KMS-11 (cell line): ENCODE measurements around the gene STIM1.

Experiments
- H2AFZ ChIP-seq: fragments of 200-600 bp; sonication (generic); 2 replicates; pipeline ENCODE4 v1.6.1; 2016; ENCODE audit warnings: antibody characterized with exemption, mixed run types, low read depth
- H3K27ac ChIP-seq: fragments of 200-600 bp; sonication (generic); 2 replicates; pipeline ENCODE4 v1.6.1; 2016; ENCODE audit warnings: mild to moderate bottlenecking, mixed run types
- H3K27me3 ChIP-seq: fragments of 200-600 bp; sonication (generic); 2 replicates; pipeline ENCODE4 v1.6.1; 2017; ENCODE audit warnings: mild to moderate bottlenecking, low read depth, mixed run types, moderate library complexity; ENCODE audit not compliant: insufficient read depth
- H3K36me3 ChIP-seq: fragments of 200-600 bp; sonication (generic); 2 replicates; pipeline ENCODE4 v1.6.1; 2017; ENCODE audit warnings: mild to moderate bottlenecking, mixed run types; ENCODE audit not compliant: insufficient read depth
- H3K4me1 ChIP-seq: fragments of 200-600 bp; sonication (generic); 2 replicates; pipeline ENCODE4 v1.6.1; 2016; ENCODE audit warnings: mild to moderate bottlenecking, low read depth, mixed run types; ENCODE audit not compliant: poor library complexity, severe bottlenecking
- H3K4me2 ChIP-seq: fragments of 200-600 bp; sonication (generic); 2 replicates; pipeline ENCODE4 v1.7.0; 2016; ENCODE audit warnings: mild to moderate bottlenecking, mixed run types
- H3K4me3 ChIP-seq: fragments of 200-600 bp; sonication (generic); IDR thresholded peaks from 2 replicates; pipeline ENCODE4 v1.6.1; 2017; ENCODE audit warnings: low read depth, low read length, mixed read lengths; ENCODE audit not compliant: insufficient read depth
- H3K79me2 ChIP-seq: fragments of 200-600 bp; sonication (generic); 2 replicates; pipeline ENCODE4 v1.6.1; 2016; ENCODE audit warnings: low read depth, mixed run types; ENCODE audit not compliant: insufficient read depth
- H3K9ac ChIP-seq: fragments of 200-600 bp; sonication (generic); 2 replicates; pipeline ENCODE4 v1.6.1; 2016; ENCODE audit warnings: mild to moderate bottlenecking, mixed run types
- H4K20me1 ChIP-seq: fragments of 200-600 bp; sonication (generic); 2 replicates; pipeline ENCODE4 v1.6.1; 2016; ENCODE audit warnings: mild to moderate bottlenecking, mixed run types; ENCODE audit not compliant: insufficient read depth
- TF ChIP-seq, protein P1 (sequence below): fragments of 200-600 bp; sonication (generic); conservative IDR thresholded peaks from 2 replicates; pipeline ENCODE4 v1.6.1; 2017; ENCODE audit warnings: low read depth, mild to moderate bottlenecking, antibody characterized with exemption, low read length, moderate library complexity, mixed read lengths

STIM1 gene

DNA sequence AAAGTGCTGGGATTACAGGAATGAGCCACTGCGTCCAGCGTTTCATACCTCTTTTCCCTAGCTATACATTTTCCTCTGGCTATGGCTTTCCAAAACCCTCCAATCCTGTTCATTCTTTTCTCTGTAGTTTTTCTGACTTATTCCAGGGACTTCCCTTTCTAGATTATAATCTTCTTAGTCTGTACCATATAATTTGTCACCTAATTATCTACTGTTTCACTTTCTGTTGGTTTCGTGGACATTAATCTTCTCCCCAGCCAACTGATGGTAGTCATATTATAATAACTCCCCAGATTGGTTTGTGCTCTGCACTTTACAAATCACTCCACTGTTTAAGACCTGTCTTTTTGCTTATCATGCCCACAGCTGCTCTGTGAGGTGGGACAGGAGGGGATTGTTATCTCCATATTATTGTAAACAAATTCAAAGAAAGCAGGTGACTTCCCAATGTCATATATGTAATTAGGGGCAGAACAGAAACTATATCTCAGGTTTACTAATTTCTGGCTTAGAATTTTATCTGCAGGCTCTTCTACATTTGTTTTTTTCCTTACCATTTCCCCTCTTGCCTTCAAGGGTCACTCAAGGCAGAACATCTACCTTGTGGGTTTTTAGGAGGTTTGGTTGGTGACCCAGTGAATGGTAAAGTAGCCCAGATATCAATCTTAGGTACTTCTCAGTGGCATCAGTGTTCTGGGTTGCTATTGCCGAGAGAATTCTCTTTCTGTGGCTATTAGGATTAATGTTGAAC is 23.9 kb downstream of the STIM1 start:
- Histone ChIP-seq H4K20me1 (no peaks in the 10 kb centered on the region; the same call in 1 of the 2 replicates), H3K36me3 (no peaks in the 10 kb centered on the region), H3K4me1 (peaks cover 59% of the 10 kb centered on the region), H3K27me3 (no peaks in the 10 kb centered on the region), H3K9ac (no peak overlapping the region), H3K4me3 (no peak overlapping the region), H3K27ac (peak overlapping the region; percentile 19; the same call in 1 of the 2 replicates), H3K4me2 (peak overlapping the region; percentile 22), H2AFZ (no peak overlapping the region), H3K79me2 (peaks cover 34% of the 10 kb centered on the region)
- TF ChIP-seq, protein P1, sequence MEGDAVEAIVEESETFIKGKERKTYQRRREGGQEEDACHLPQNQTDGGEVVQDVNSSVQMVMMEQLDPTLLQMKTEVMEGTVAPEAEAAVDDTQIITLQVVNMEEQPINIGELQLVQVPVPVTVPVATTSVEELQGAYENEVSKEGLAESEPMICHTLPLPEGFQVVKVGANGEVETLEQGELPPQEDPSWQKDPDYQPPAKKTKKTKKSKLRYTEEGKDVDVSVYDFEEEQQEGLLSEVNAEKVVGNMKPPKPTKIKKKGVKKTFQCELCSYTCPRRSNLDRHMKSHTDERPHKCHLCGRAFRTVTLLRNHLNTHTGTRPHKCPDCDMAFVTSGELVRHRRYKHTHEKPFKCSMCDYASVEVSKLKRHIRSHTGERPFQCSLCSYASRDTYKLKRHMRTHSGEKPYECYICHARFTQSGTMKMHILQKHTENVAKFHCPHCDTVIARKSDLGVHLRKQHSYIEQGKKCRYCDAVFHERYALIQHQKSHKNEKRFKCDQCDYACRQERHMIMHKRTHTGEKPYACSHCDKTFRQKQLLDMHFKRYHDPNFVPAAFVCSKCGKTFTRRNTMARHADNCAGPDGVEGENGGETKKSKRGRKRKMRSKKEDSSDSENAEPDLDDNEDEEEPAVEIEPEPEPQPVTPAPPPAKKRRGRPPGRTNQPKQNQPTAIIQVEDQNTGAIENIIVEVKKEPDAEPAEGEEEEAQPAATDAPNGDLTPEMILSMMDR, result no peak

DNA sequence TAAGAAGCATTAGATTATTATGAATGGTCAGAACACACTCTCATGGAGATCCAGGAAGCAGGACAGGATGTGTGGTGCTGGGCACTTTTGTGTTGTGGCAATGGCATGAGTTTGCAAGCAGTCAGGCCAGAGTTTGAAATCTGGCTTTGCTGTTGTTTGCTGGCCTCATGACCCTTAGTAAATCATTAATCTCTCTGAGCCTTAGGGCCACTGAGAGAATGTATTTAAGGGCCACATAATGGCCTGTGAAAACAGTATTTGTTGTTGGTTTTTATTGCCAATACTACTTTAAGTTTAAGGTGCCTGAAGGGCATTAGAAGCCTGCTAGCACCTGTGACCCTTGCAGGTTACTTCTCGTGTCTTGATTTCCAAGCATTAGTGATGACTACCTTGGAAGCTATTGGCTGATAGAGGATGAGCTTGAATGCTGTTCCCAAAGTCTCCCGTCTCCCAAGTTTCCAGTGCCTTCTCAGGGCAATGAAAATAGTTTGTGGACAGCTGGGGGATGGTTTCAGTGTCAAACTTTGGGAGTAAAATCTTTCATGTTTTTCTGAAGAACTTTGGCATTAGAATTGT is 24.6 kb downstream of the STIM1 start:
- Histone ChIP-seq H3K79me2 (peaks cover 28% of the 10 kb centered on the region), H3K36me3 (no peaks in the 10 kb centered on the region), H4K20me1 (no peaks in the 10 kb centered on the region; the same call in 1 of the 2 replicates), H3K4me3 (no peak overlapping the region), H3K4me2 (peak overlapping the region; percentile 22; the same call in 1 of the 2 replicates), H3K9ac (no peak overlapping the region), H3K27ac (peak overlapping the region; percentile 19; the same call in 1 of the 2 replicates), H2AFZ (no peak overlapping the region), H3K4me1 (peaks cover 64% of the 10 kb centered on the region), H3K27me3 (no peaks in the 10 kb centered on the region)
- TF ChIP-seq, protein P1, result no peak

DNA sequence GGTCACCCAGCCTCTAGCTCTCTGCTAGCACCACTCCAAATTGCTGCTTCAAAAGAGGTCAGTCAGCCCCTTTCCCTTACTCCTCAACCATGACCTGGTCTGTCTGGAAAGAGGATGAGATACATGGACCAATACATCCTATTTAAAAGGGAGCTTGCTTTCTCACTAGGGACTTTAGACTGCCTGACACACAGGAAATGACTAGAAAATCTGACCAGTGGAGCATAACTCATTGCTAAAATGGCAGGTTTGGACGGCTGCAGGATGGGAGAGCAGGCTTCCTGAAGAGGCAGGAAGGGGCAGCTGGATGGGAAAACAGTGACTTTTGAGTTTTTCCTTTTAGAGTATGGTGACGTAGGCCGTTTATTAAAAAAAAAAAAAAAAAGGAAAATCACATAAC is 25.3 kb downstream of the STIM1 start:
- TF ChIP-seq, protein P1, result no peak
- peaks cover 64% of the 10 kb centered on the region for H3K4me1 ChIP-seq
- no peak overlapping the region for H3K9ac ChIP-seq
- no peaks in the 10 kb centered on the region; the same call in 1 of the 2 replicates for H4K20me1 ChIP-seq
- H3K4me3 ChIP-seq, result no peak overlapping the region
- H3K4me2 ChIP-seq, result peak overlapping the region; percentile 22; the same call in 1 of the 2 replicates
- H3K27ac ChIP-seq, result no peak overlapping the region
- H3K27me3 ChIP-seq, result no peaks in the 10 kb centered on the region
- H2AFZ ChIP-seq, result no peak overlapping the region
- H3K36me3 ChIP-seq, result no peaks in the 10 kb centered on the region
- peaks cover 25% of the 10 kb centered on the region for H3K79me2 ChIP-seq

DNA sequence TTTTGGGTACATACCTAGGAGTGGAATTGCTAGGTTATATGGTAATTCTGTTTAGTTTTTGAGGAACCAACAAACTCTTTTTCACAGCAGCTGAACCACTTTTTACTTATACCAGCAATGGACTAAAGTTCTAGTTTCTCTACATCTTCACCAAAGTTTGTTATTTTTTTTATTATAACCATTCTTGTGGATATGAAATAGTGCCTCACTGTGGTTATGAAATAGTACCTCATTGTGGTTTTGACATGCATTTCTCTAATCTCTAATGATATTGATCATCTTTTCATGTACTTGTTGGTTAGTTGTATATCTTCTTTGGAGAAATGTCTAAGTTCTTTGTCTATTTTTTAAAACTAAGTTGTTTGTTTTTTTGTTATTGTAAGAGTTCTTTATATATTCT is 27.2 kb downstream of the STIM1 start:
- H4K20me1 ChIP-seq, result no peaks in the 10 kb centered on the region; the same call in 1 of the 2 replicates
- no peaks in the 10 kb centered on the region for H3K27me3 ChIP-seq
- peak overlapping the region; percentile 31 for H3K4me2 ChIP-seq
- no peaks in the 10 kb centered on the region for H3K36me3 ChIP-seq
- peaks cover 25% of the 10 kb centered on the region for H3K79me2 ChIP-seq
- peaks cover 61% of the 10 kb centered on the region for H3K4me1 ChIP-seq
- TF ChIP-seq, protein P1, result no peak
- no peak overlapping the region for H2AFZ ChIP-seq
- no peak overlapping the region for H3K9ac ChIP-seq
- no peak overlapping the region for H3K27ac ChIP-seq
- no peak overlapping the region for H3K4me3 ChIP-seq
